ENCODE results near the gene PBX1. TPM values are rescaled to one million over a fixed set of nuclear protein-coding genes. Genes with fewer than 3 reads are reported as not detected.

PBX1 gene
- total and polyA plus RNA-seq, 2 donors (not counting 3 experiments of a cell fraction or from before 2014, with no cell fraction given) = 10.7 to 24.1 TPM

- Histone ChIP-seq H3K27me3 (ENCODE audit: control insufficient read depth in 2 of 2, insufficient read depth in 2 of 2, low read length in 2 of 2) (no peaks in the 10 kb centered on the region), H3K9me3 (replicated peaks; ENCODE audit: control insufficient read depth, insufficient read depth, low read length) (no peaks in the 10 kb centered on the region), H3K27ac (ENCODE audit: insufficient read depth, low read depth, low read length) (no peak overlapping the region), H3K36me3 (ENCODE audit: control insufficient read depth in 2 of 2, extremely low read depth in 1 of 2, insufficient read depth in 2 of 2, low read length in 2 of 2) (no peaks in the 10 kb centered on the region), H3K4me3 (replicated peaks in 1 of 3; ENCODE audit: insufficient read depth in 1 of 3, low read depth in 1 of 3, low read length in 3 of 3) (no peak overlapping the region), H3K9ac (replicated peaks; ENCODE audit: extremely low read depth, insufficient read depth, low read length) (no peak overlapping the region), H3K79me2 (ENCODE audit: control insufficient read depth, insufficient read depth, low read length) (no peaks in the 10 kb centered on the region), H3K4me1 (ENCODE audit: control insufficient read depth, extremely low read depth, insufficient read depth, low read length) (peaks cover 10% of the 10 kb centered on the region), H3K4me2 (ENCODE audit: insufficient read depth, low read length) (no peak overlapping the region), H3K9me1 (replicated peaks; ENCODE audit: control insufficient read depth, extremely low read depth, insufficient read depth, low read length) (no peaks in the 10 kb centered on the region), H4K20me1 (replicated peaks; ENCODE audit: control insufficient read depth, extremely low read depth, insufficient read depth, low read length) (no peaks in the 10 kb centered on the region), H2AFZ (ENCODE audit: low read depth, low read length) (no peak overlapping the region)
- no TSS peak for BruUV-seq (replicated peaks)
- TF ChIP-seq EZH2 (IDR thresholded peaks at IDR 0.05; ENCODE audit: borderline replicate concordance, low read depth, low read length, severe bottlenecking) (no peak), POLR2A (IDR thresholded peaks at IDR 0.05; ENCODE audit: low read depth, low read length) (no peak), FOS (IDR thresholded peaks at IDR 0.05; ENCODE audit: borderline replicate concordance, insufficient read depth, low read length) (no peak)
- no peak for FAIRE-seq
- DNase-seq (ENCODE audit: low read depth, low spot score) = no peak
- intact Hi-C loops (cut with micrococcal nuclease) = loop anchor here (2.0 to 5.0 kb wide), 4 partner anchors 169 to 1091 kb away; no protein-coding TSS in a partner anchor
- CTCF ChIA-PET = interaction anchor here (0.9 to 1.8 kb wide), 11 partner anchors 9 to 1207 kb away, joined by 3 to 14 read pairs (median 5); partner anchors contain the start of gene PBX1
- dilution Hi-C loops (cut with MboI; ENCODE audit: extremely low pct_ligation_motif_present, low sequenced_read_pairs) = no loop called here
- POLR2A ChIA-PET = no interaction called here
Observed at GRCh38 chr1:164618202-164618564, 59.2 kb downstream of the PBX1 start.

- H2AFZ ChIP-seq (ENCODE audit: low read depth, low read length) = no peak overlapping the region
- no peak overlapping the region for H3K4me3 ChIP-seq (replicated peaks in 1 of 3; ENCODE audit: insufficient read depth in 1 of 3, low read depth in 1 of 3, low read length in 3 of 3)
- POLR2A ChIA-PET = no interaction called here
- H3K27me3 ChIP-seq (ENCODE audit: control insufficient read depth in 2 of 2, insufficient read depth in 2 of 2, low read length in 2 of 2) = no peaks in the 10 kb centered on the region
- H3K9me1 ChIP-seq (replicated peaks; ENCODE audit: control insufficient read depth, extremely low read depth, insufficient read depth, low read length) = no peaks in the 10 kb centered on the region
- H3K9ac ChIP-seq (replicated peaks; ENCODE audit: extremely low read depth, insufficient read depth, low read length) = no peak overlapping the region
- CTCF ChIA-PET = interaction anchor here (0.9 to 1.8 kb wide), 15 partner anchors 8 to 1208 kb away, joined by 3 to 14 read pairs (median 4); partner anchors contain the start of gene PBX1
- no peaks in the 10 kb centered on the region for H3K9me3 ChIP-seq (replicated peaks; ENCODE audit: control insufficient read depth, insufficient read depth, low read length)
- H4K20me1 ChIP-seq (replicated peaks; ENCODE audit: control insufficient read depth, extremely low read depth, insufficient read depth, low read length) = no peaks in the 10 kb centered on the region
- peaks cover 10% of the 10 kb centered on the region for H3K4me1 ChIP-seq (ENCODE audit: control insufficient read depth, extremely low read depth, insufficient read depth, low read length)
- FAIRE-seq = no peak
- TF ChIP-seq MAX (IDR thresholded peaks at IDR 0.05; ENCODE audit: insufficient read depth, insufficient read length) (no peak), FOS (IDR thresholded peaks at IDR 0.05; ENCODE audit: borderline replicate concordance, insufficient read depth, low read length) (no peak), EZH2 (IDR thresholded peaks at IDR 0.05; ENCODE audit: borderline replicate concordance, low read depth, low read length, severe bottlenecking) (no peak), POLR2A (IDR thresholded peaks at IDR 0.05; ENCODE audit: low read depth, low read length) (no peak), MYC (IDR thresholded peaks at IDR 0.05; ENCODE audit: low read depth, low read length) (no peak), CTCF (IDR thresholded peaks at IDR 0.05; ENCODE audit: extremely low read depth in 1 of 2, insufficient read depth in 1 of 2, low read depth in 1 of 2, low read length in 2 of 2) (no peak), POLR2AphosphoS5 (IDR thresholded peaks at IDR 0.05; ENCODE audit: insufficient read depth, low read depth, low read length) (no peak), GATA2 (IDR thresholded peaks at IDR 0.05; ENCODE audit: insufficient read depth, insufficient read length, low read depth, low read length) (no peak), JUN (IDR thresholded peaks at IDR 0.05; ENCODE audit: borderline replicate concordance, insufficient read depth, insufficient read length, low read depth) (no peak)
- no peak overlapping the region for H3K27ac ChIP-seq (ENCODE audit: insufficient read depth, low read depth, low read length)
- intact Hi-C loops (cut with micrococcal nuclease) (loop anchor here (2.0 to 5.0 kb wide), 4 partner anchors 168 to 1092 kb away; no protein-coding TSS in a partner anchor), dilution Hi-C loops (cut with MboI; ENCODE audit: extremely low pct_ligation_motif_present, low sequenced_read_pairs) (no loop called here)
- no TSS peak for BruUV-seq (replicated peaks)
- peak; percentile 29 for DNase-seq (ENCODE audit: low read depth, low spot score)
- peak overlapping the region; percentile 40 for H3K4me2 ChIP-seq (ENCODE audit: insufficient read depth, low read length)
- H3K79me2 ChIP-seq (ENCODE audit: control insufficient read depth, insufficient read depth, low read length) = no peaks in the 10 kb centered on the region
- no peaks in the 10 kb centered on the region for H3K36me3 ChIP-seq (ENCODE audit: control insufficient read depth in 2 of 2, extremely low read depth in 1 of 2, insufficient read depth in 2 of 2, low read length in 2 of 2)
Observed at GRCh38 chr1:164619006-164619784, 60.2 kb downstream of the PBX1 start.
